Activated naive CD4-positive, alpha-beta T cell treated with anti-CD3 and anti-CD28 coated beads for 36 hours (primary cell): Measurements from ENCODE around the gene KNDC1. TPM values are rescaled to one million over a fixed set of nuclear protein-coding genes. Genes with fewer than 3 reads are reported as not detected.

Experiments used
- CTCF ChIA-PET: fragments of 350-600 bp; sonication (Branson Sonifier 250); formaldehyde crosslinking; loops from one replicate; lab custom pipeline; 2021; ENCODE audit warnings: antibody characterized with exemption; lab: Charles Lee
- DNase-seq: peaks from one replicate; pipeline ENCODE4 v3.0.0-alpha.2; 2020
- H3K27ac Mint-ChIP-seq: one replicate; pipeline ENCODE4 v1.8.0; 2021; ENCODE audit warnings: mild to moderate bottlenecking, mixed read lengths
- H3K27me3 Mint-ChIP-seq: one replicate; pipeline ENCODE4 v1.8.0; 2021; ENCODE audit warnings: low read depth, mixed read lengths
- H3K36me3 Mint-ChIP-seq: one replicate; pipeline ENCODE4 v1.8.0; 2021; ENCODE audit warnings: low read depth, mixed read lengths
- H3K4me1 Mint-ChIP-seq: one replicate; pipeline ENCODE4 v1.8.0; 2021; ENCODE audit warnings: low read depth, mixed read lengths
- H3K4me3 Mint-ChIP-seq: one replicate; pipeline ENCODE4 v1.8.0; 2021; ENCODE audit warnings: mild to moderate bottlenecking, moderate library complexity, mixed read lengths
- H3K9me3 Mint-ChIP-seq: one replicate; pipeline ENCODE4 v1.8.0; 2021; ENCODE audit warnings: mixed read lengths
- intact Hi-C: fragments of 100-400 bp; cut with micrococcal nuclease; formaldehyde crosslinking; loops from one replicate; pipeline ENCODE4 v1.15.1; 2023
- total RNA-seq, 2 experiments: library from RNA; stranded (reverse); gene quantifications; one replicate each; pipeline ENCODE4 v1.2.3, GENCODE V29; 2021

KNDC1 gene
- total RNA-seq, 2 experiments from 2014 or later = not detected

GRCh38 chr10:133242611-133243356 lies 82.8 kb downstream of the KNDC1 start:
- no peak for DNase-seq
- Mint-ChIP-seq H3K4me3 (no peak overlapping the region), H3K9me3 (no peaks in the 10 kb centered on the region), H3K27ac (no peak overlapping the region), H3K36me3 (no peaks in the 10 kb centered on the region), H3K4me1 (peaks cover 13% of the 10 kb centered on the region), H3K27me3 (peaks cover 34% of the 10 kb centered on the region)
- CTCF ChIA-PET = no interaction called here
- intact Hi-C loops = no loop called here

- H3K4me1 Mint-ChIP-seq = peaks cover 13% of the 10 kb centered on the region
- no peaks in the 10 kb centered on the region for H3K9me3 Mint-ChIP-seq
- no peaks in the 10 kb centered on the region for H3K36me3 Mint-ChIP-seq
- no peak overlapping the region for H3K27ac Mint-ChIP-seq
- H3K4me3 Mint-ChIP-seq = no peak overlapping the region
- intact Hi-C loops = no loop called here
- DNase-seq = no peak
- CTCF ChIA-PET = no interaction called here
- H3K27me3 Mint-ChIP-seq = peaks cover 30% of the 10 kb centered on the region
These were observed 83.6 kb downstream of the KNDC1 start for GRCh38 chr10:133243593-133243992.

- no peaks in the 10 kb centered on the region for H3K9me3 Mint-ChIP-seq
These were observed 85.6 kb downstream of the KNDC1 start for GRCh38 chr10:133245439-133246235.

DNA sequence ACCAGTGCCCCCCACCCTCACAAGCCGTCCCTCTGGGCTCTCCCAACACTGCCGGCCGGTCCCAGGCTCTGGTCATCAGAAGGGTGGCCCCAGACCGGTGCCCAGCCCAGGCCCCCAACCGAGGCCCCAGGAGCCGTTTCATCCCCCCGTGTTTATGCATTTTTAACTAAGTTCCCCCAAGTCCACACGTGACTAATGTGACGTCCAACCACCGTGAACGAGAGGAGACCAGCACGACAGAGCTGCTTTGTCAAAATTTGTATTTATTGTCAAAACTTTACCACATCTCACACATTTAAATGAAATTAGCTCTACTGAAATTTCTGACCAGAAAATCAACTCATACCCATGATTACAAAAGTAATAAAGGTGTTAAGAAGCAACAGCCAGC lies 86.2 kb downstream of the KNDC1 start:
- Mint-ChIP-seq H3K36me3 (no peaks in the 10 kb centered on the region), H3K27ac (no peak overlapping the region), H3K27me3 (peaks cover 16% of the 10 kb centered on the region), H3K9me3 (no peaks in the 10 kb centered on the region), H3K4me3 (no peak overlapping the region), H3K4me1 (peaks cover 7% of the 10 kb centered on the region)
- CTCF ChIA-PET = no interaction called here
- no peak for DNase-seq
- intact Hi-C loops = no loop called here

More at GRCh38 chr10:133245439-133246235, 85.6 kb downstream of the KNDC1 start:
- Mint-ChIP-seq H3K27ac (no peak overlapping the region), H3K4me3 (no peak overlapping the region), H3K27me3 (peaks cover 20% of the 10 kb centered on the region), H3K36me3 (no peaks in the 10 kb centered on the region), H3K4me1 (peaks cover 13% of the 10 kb centered on the region)
- CTCF ChIA-PET = interaction anchor here (0.8 to 1.0 kb wide), 2 partner anchors 62 to 84 kb away, joined by 3 to 4 read pairs; no protein-coding TSS in a partner anchor
- no peak for DNase-seq
- intact Hi-C loops = no loop called here

- CTCF ChIA-PET = interaction anchor here (1.5 kb wide), 1 partner anchor 10 kb away, joined by 3 read pairs; no protein-coding TSS in a partner anchor
- intact Hi-C loops = no loop called here
- H3K4me1 Mint-ChIP-seq = no peaks in the 10 kb centered on the region
- no peak for DNase-seq
- H3K4me3 Mint-ChIP-seq = no peak overlapping the region
- H3K9me3 Mint-ChIP-seq = no peaks in the 10 kb centered on the region
- no peaks in the 10 kb centered on the region for H3K36me3 Mint-ChIP-seq
- peaks cover 3% of the 10 kb centered on the region for H3K27me3 Mint-ChIP-seq
- H3K27ac Mint-ChIP-seq = no peak overlapping the region
These were observed 87.8 kb downstream of the KNDC1 start for GRCh38 chr10:133247681-133248333.

GRCh38 chr10:133248334-133248715 lies 88.3 kb downstream of the KNDC1 start:
- H3K4me3 Mint-ChIP-seq = no peak overlapping the region
- no peaks in the 10 kb centered on the region for H3K36me3 Mint-ChIP-seq
- no peaks in the 10 kb centered on the region for H3K4me1 Mint-ChIP-seq
- CTCF ChIA-PET = interaction anchor here (1.5 kb wide), 1 partner anchor 9 kb away, joined by 3 read pairs; no protein-coding TSS in a partner anchor
- H3K27me3 Mint-ChIP-seq = no peaks in the 10 kb centered on the region
- H3K9me3 Mint-ChIP-seq = no peaks in the 10 kb centered on the region
- intact Hi-C loops = no loop called here
- no peak for DNase-seq
- no peak overlapping the region for H3K27ac Mint-ChIP-seq

DNA sequence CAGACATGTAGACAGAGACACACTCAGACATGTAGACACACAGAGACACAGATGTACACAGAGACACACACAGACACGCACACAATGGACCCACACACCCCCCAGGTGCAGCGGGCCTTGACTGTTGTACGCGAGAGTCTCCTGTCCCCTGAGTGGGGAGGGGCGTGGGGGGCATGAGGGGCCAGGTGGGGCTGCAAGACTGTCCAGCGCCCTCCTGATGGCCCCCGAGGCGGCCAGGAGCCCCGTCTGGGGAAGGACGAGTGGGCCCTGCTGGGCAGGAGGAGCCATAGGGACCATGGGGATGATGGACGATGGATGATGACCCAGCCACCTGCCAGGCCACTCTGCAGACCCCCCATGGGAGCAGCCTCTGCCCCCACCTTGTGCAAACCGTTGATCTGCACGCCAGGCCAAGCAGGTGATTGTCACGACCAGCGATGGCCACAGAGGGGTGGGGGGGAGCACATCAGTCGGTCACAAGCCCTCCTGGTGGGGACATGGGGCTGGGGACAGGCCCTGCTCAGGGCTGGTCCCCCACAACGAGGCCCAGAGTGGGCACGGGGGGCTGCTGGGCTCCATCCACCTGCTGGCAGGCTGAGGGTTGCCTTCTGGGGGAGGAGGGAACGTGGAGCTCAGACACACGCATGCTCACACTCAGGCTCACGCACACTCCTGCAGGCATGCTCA lies 89.2 kb downstream of the KNDC1 start:
- no peak overlapping the region for H3K4me3 Mint-ChIP-seq

GRCh38 chr10:133249975-133250754 lies 90.1 kb downstream of the KNDC1 start:
- Mint-ChIP-seq H3K27ac (no peak overlapping the region), H3K4me3 (no peak overlapping the region), H3K4me1 (no peaks in the 10 kb centered on the region), H3K27me3 (no peaks in the 10 kb centered on the region), H3K36me3 (no peaks in the 10 kb centered on the region), H3K9me3 (no peaks in the 10 kb centered on the region)
- CTCF ChIA-PET = no interaction called here
- DNase-seq = no peak
- intact Hi-C loops = no loop called here

More for the DNA sequence above, 89.2 kb downstream of the KNDC1 start:
- Mint-ChIP-seq H3K4me1 (no peaks in the 10 kb centered on the region), H3K27ac (no peak overlapping the region), H3K36me3 (no peaks in the 10 kb centered on the region), H3K27me3 (no peaks in the 10 kb centered on the region), H3K9me3 (no peaks in the 10 kb centered on the region)
- intact Hi-C loops = no loop called here
- CTCF ChIA-PET = no interaction called here
- no peak for DNase-seq

GRCh38 chr10:133251388-133252222 lies 91.6 kb downstream of the KNDC1 start:
- no peaks in the 10 kb centered on the region for H3K9me3 Mint-ChIP-seq
- CTCF ChIA-PET = no interaction called here
- intact Hi-C loops = no loop called here

GRCh38 chr10:133252223-133252552 lies 92.2 kb downstream of the KNDC1 start:
- H3K4me3 Mint-ChIP-seq = no peak overlapping the region
- CTCF ChIA-PET = no interaction called here
- H3K27me3 Mint-ChIP-seq = no peaks in the 10 kb centered on the region
- H3K9me3 Mint-ChIP-seq = no peaks in the 10 kb centered on the region
- intact Hi-C loops = no loop called here
- H3K27ac Mint-ChIP-seq = no peak overlapping the region
- no peak for DNase-seq
- peaks cover 4% of the 10 kb centered on the region for H3K4me1 Mint-ChIP-seq
- H3K36me3 Mint-ChIP-seq = no peaks in the 10 kb centered on the region

More at GRCh38 chr10:133251388-133252222, 91.6 kb downstream of the KNDC1 start:
- H3K27ac Mint-ChIP-seq = no peak overlapping the region
- H3K27me3 Mint-ChIP-seq = no peaks in the 10 kb centered on the region
- H3K4me3 Mint-ChIP-seq = no peak overlapping the region
- H3K4me1 Mint-ChIP-seq = no peaks in the 10 kb centered on the region
- DNase-seq = no peak
- no peaks in the 10 kb centered on the region for H3K36me3 Mint-ChIP-seq

DNA sequence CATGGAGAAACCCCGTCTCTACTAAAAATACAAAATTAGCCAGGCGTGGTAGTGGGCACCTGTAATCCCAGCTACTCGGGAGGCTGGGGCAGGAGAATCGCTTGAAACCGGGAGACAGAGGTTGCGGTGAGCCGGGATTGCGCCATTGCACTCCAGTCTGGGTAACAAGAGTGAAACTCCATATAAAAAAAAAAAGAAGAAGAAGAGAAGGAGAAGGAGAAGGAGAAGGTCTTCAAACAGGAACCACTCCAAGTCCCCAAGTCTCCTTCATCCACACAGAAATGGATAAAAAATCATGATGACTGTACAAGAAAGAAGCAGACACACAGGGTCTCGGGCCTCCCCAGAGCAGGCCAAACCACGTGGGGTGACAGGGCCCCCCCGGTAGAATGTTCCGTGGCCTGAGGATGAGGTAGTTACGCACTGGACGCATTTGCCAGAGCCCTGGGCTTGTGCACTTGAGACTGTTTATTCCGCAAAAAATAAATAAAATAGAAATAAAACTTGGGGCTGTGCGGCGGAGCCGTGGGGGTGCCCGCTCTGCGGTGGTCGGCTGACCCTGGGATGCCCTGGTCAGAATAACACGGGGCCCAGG lies 93.4 kb downstream of the KNDC1 start:
- CTCF ChIA-PET = no interaction called here
- DNase-seq = no peak
- H3K27ac Mint-ChIP-seq = no peak overlapping the region
- no peaks in the 10 kb centered on the region for H3K27me3 Mint-ChIP-seq
- H3K4me1 Mint-ChIP-seq = peaks cover 15% of the 10 kb centered on the region
- H3K9me3 Mint-ChIP-seq = no peaks in the 10 kb centered on the region
- H3K36me3 Mint-ChIP-seq = no peaks in the 10 kb centered on the region
- no peak overlapping the region for H3K4me3 Mint-ChIP-seq
- intact Hi-C loops = no loop called here
